ENCODE results near the gene NRCAM.

NRCAM gene

GRCh38 chr7:108236681-108237415 lies 219.4 kb downstream of the NRCAM start:
- no peak for DNase-seq

- no peak for DNase-seq
These were observed 220.7 kb downstream of the NRCAM start for GRCh38 chr7:108235451-108236061.

- DNase-seq, result no peak
These were observed 221.2 kb downstream of the NRCAM start for GRCh38 chr7:108234971-108235450.

GRCh38 chr7:108234281-108234680 lies 222.0 kb downstream of the NRCAM start:
- DNase-seq, result no peak

GRCh38 chr7:108232076-108232475 lies 224.2 kb downstream of the NRCAM start:
- no peak for DNase-seq

- DNase-seq, result no peak
These were observed 225.0 kb downstream of the NRCAM start for GRCh38 chr7:108231221-108231620.

GRCh38 chr7:108227366-108227765 lies 228.9 kb downstream of the NRCAM start:
- DNase-seq, result no peak

- DNase-seq, result no peak
These were observed 229.4 kb downstream of the NRCAM start for GRCh38 chr7:108226816-108227299.

GRCh38 chr7:108225531-108226181 lies 230.6 kb downstream of the NRCAM start:
- DNase-seq, result no peak

GRCh38 chr7:108224387-108224786 lies 231.8 kb downstream of the NRCAM start:
- DNase-seq, result no peak

- DNase-seq, result no peak
These were observed 233.9 kb downstream of the NRCAM start for GRCh38 chr7:108222236-108222892.

- no peak for DNase-seq
These were observed 244.6 kb downstream of the NRCAM start for GRCh38 chr7:108211382-108212201.

GRCh38 chr7:108210796-108211195 lies 245.4 kb downstream of the NRCAM start:
- no peak for DNase-seq

GRCh38 chr7:108205311-108205710 lies 250.9 kb downstream of the NRCAM start:
- no peak for DNase-seq

GRCh38 chr7:108204281-108204796 lies 251.9 kb downstream of the NRCAM start:
- DNase-seq, result no peak

GRCh38 chr7:108203537-108203936 lies 252.7 kb downstream of the NRCAM start:
- no peak for DNase-seq

- DNase-seq, result no peak
These were observed 253.5 kb downstream of the NRCAM start for GRCh38 chr7:108202743-108203142.

- no peak for DNase-seq
These were observed 254.5 kb downstream of the NRCAM start for GRCh38 chr7:108201766-108202165.

GRCh38 chr7:108200326-108200725 lies 255.9 kb downstream of the NRCAM start:
- no peak for DNase-seq

- no peak for DNase-seq
These were observed 258.7 kb downstream of the NRCAM start for GRCh38 chr7:108197371-108198091.

- DNase-seq, result no peak
These were observed 260.2 kb downstream of the NRCAM start for GRCh38 chr7:108196004-108196403.
